Measurements from ENCODE around the gene RGMB. TPM values are rescaled to one million over a fixed set of nuclear protein-coding genes. Genes with fewer than 3 reads are reported as not detected.
A peak's percentile ranks its signal among the peaks of the same experiment; 100 is the strongest.

RGMB gene
- total and polyA plus RNA-seq, 2 donors (not counting 1 experiment from before 2014, with no cell fraction given) = 14.7 to 18.3 TPM

GRCh38 chr5:98827161-98827560 is 53.7 kb downstream of the RGMB start:
- DNase-seq (peak; percentile 44), ATAC-seq (ENCODE audit: low read depth) (no peak)
- no peaks in the 10 kb centered on the region for H3K9me3 ChIP-seq (ENCODE audit: control extremely low read depth in 1 of 3, control insufficient read depth in 2 of 3, insufficient read depth in 1 of 3, low read length in 2 of 3)
- no peak for TF ChIP-seq EZH2 (IDR thresholded peaks at IDR 0.05; ENCODE audit: borderline replicate concordance, insufficient read depth, low read depth, low read length, poor library complexity, severe bottlenecking)
- TF ChIP-seq CTCF (IDR thresholded peaks at IDR 0.05) = peak; percentile 53
- ChIA-PET CTCF (interaction anchor here (1.2 to 2.6 kb wide), 3 partner anchors 31 to 1596 kb away, joined by 3 to 9 read pairs (median 4); no protein-coding TSS in a partner anchor), POLR2A (no interaction called here)
- no peak overlapping the region for H3K4me2 ChIP-seq (replicated peaks; ENCODE audit: low read depth, low read length, poor library complexity, severe bottlenecking)
- H3K36me3 ChIP-seq (replicated peaks in 1 of 2; ENCODE audit: control extremely low read depth in 1 of 2, control insufficient read depth in 1 of 2, extremely low read depth in 1 of 2, insufficient read depth in 2 of 2, low read length in 1 of 2) = no peaks in the 10 kb centered on the region
- H3K4me1 Mint-ChIP-seq = no peaks in the 10 kb centered on the region
- H3K79me2 ChIP-seq (ENCODE audit: control insufficient read depth, insufficient read depth, low read length) = no peaks in the 10 kb centered on the region
- H3K27me3 Mint-ChIP-seq = no peaks in the 10 kb centered on the region
- H3K4me3 ChIP-seq (ENCODE audit: control extremely low read depth in 1 of 5, extremely low read depth in 1 of 5, insufficient read depth in 1 of 5, low read depth in 2 of 5, low read length in 4 of 5) = no peak overlapping the region
- no peak overlapping the region for H2AFZ ChIP-seq (ENCODE audit: insufficient read depth, low read depth, low read length, poor library complexity, severe bottlenecking)
- no peak overlapping the region for H3K9ac ChIP-seq (ENCODE audit: low read length)
- intact Hi-C loops (cut with micrococcal nuclease) = no loop called here
- no peaks in the 10 kb centered on the region for H3K4me1 ChIP-seq (ENCODE audit: control insufficient read depth in 2 of 2, insufficient read depth in 2 of 2, low read length in 2 of 2)
- H3K27ac ChIP-seq (ENCODE audit: low read length in 2 of 2) = no peak overlapping the region
- no peaks in the 10 kb centered on the region for H3K9me3 Mint-ChIP-seq (ENCODE audit: insufficient read depth)
- no peaks in the 10 kb centered on the region for H4K20me1 ChIP-seq (ENCODE audit: control insufficient read depth, insufficient read depth, low read length, poor library complexity, severe bottlenecking)
- no peak overlapping the region for H3K4me3 Mint-ChIP-seq
- no CpG with 5 or more reads among the region's 1 CpG for WGBS (ENCODE audit: insufficient coverage)
- H3K27ac Mint-ChIP-seq = no peak overlapping the region
- no peaks in the 10 kb centered on the region for H3K27me3 ChIP-seq (replicated peaks in 1 of 4; ENCODE audit: control extremely low read depth in 1 of 4, control insufficient read depth in 3 of 4, insufficient read depth in 4 of 4, low read length in 3 of 4)

GRCh38 chr5:98827588-98828284 is 54.3 kb downstream of the RGMB start:
- ChIA-PET POLR2A (no interaction called here), CTCF (interaction anchor here (1.2 to 2.6 kb wide), 3 partner anchors 12 to 1597 kb away, joined by 3 to 9 read pairs (median 5); no protein-coding TSS in a partner anchor)
- Mint-ChIP-seq H3K27ac (no peak overlapping the region), H3K4me3 (no peak overlapping the region), H3K4me1 (no peaks in the 10 kb centered on the region), H3K27me3 (no peaks in the 10 kb centered on the region), H3K9me3 (ENCODE audit: insufficient read depth) (no peaks in the 10 kb centered on the region)
- no peak overlapping the region for H3K4me2 ChIP-seq (replicated peaks; ENCODE audit: low read depth, low read length, poor library complexity, severe bottlenecking)
- ATAC-seq (ENCODE audit: low read depth) = no peak
- no peaks in the 10 kb centered on the region for H3K27me3 ChIP-seq (replicated peaks in 1 of 4; ENCODE audit: control extremely low read depth in 1 of 4, control insufficient read depth in 3 of 4, insufficient read depth in 4 of 4, low read length in 3 of 4)
- H3K79me2 ChIP-seq (ENCODE audit: control insufficient read depth, insufficient read depth, low read length) = no peaks in the 10 kb centered on the region
- no peak overlapping the region for H2AFZ ChIP-seq (ENCODE audit: insufficient read depth, low read depth, low read length, poor library complexity, severe bottlenecking)
- no peak overlapping the region for H3K9ac ChIP-seq (ENCODE audit: low read length)
- H3K4me1 ChIP-seq (ENCODE audit: control insufficient read depth in 2 of 2, insufficient read depth in 2 of 2, low read length in 2 of 2) = no peaks in the 10 kb centered on the region
- no peaks in the 10 kb centered on the region for H4K20me1 ChIP-seq (ENCODE audit: control insufficient read depth, insufficient read depth, low read length, poor library complexity, severe bottlenecking)
- DNase-seq = no peak
- TF ChIP-seq EZH2 (IDR thresholded peaks at IDR 0.05; ENCODE audit: borderline replicate concordance, insufficient read depth, low read depth, low read length, poor library complexity, severe bottlenecking) = no peak
- no peak for TF ChIP-seq CTCF (IDR thresholded peaks at IDR 0.05)
- no peaks in the 10 kb centered on the region for H3K9me3 ChIP-seq (ENCODE audit: control extremely low read depth in 1 of 3, control insufficient read depth in 2 of 3, insufficient read depth in 1 of 3, low read length in 2 of 3)
- intact Hi-C loops (cut with micrococcal nuclease) = no loop called here
- no peak overlapping the region for H3K4me3 ChIP-seq (ENCODE audit: control extremely low read depth in 1 of 5, extremely low read depth in 1 of 5, insufficient read depth in 1 of 5, low read depth in 2 of 5, low read length in 4 of 5)
- H3K36me3 ChIP-seq (replicated peaks in 1 of 2; ENCODE audit: control extremely low read depth in 1 of 2, control insufficient read depth in 1 of 2, extremely low read depth in 1 of 2, insufficient read depth in 2 of 2, low read length in 1 of 2) = no peaks in the 10 kb centered on the region
- WGBS (ENCODE audit: insufficient coverage) = 69% methylated on average over 3 of the region's 7 CpGs
- no peak overlapping the region for H3K27ac ChIP-seq (ENCODE audit: low read length in 2 of 2)

All from B cell (primary cell).